Measurements from ENCODE around the gene USP36. TPM values are rescaled to one million over a fixed set of nuclear protein-coding genes. Genes with fewer than 3 reads are reported as not detected.
A peak's percentile ranks its signal among the peaks of the same experiment; 100 is the strongest.

USP36 gene
- total and polyA plus RNA-seq, 9 of the 15 experiments (the other 6 are each of a cell fraction or from before 2014, with no cell fraction given): 6.4 to 72.8 (median 22.5) TPM

DNA sequence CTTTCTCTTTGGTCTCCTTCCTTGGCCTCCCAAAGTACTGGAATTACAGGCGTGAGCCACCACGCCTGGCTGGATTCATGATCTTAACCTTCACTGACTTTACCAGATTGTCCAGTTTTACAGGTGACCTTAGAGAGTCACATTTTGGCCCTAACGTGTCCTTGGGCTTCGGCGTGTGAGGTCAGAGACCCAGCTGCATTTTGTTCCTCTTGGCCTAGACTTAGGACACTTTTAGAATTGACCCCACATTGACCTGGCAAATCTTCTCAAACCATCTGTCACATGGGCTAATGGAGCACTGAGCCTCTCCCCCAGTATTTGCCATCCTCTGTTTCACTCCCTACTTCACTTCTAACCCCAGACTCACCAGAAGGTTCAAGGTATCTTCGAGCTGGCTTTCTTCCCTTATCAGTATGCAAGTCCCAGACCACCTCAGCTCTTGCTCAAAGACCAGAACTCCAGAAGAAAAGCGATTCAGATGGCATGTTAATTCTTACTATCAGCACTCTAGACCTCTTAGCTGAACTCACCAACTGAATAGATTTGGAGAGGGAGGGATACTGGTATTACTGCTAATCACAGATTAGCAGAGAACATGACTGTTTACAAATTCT lies 56.8 kb downstream of the USP36 start (continued):
- TF ChIP-seq EHMT2 (IDR thresholded peaks at IDR 0.05) (0 out of 2 replicates have a peak, but pooled peaks have one; percentile 5), GATA2 (CRISPR knock-in tag; IDR thresholded peaks at IDR 0.05) (0 out of 2 replicates have a peak, but pooled peaks have one; percentile 24), GABPA (tag; conservative IDR thresholded peaks at IDR 0.05; ENCODE audit: low read depth) (no peak), GABPB1 (CRISPR knock-in tag; IDR thresholded peaks at IDR 0.05) (no peak), ZNF347 (CRISPR knock-in tag; IDR thresholded peaks at IDR 0.05; ENCODE audit: low read depth) (no peak), ZNF77 (CRISPR knock-in tag; IDR thresholded peaks at IDR 0.05) (no peak), ZNF445 (CRISPR knock-in tag; IDR thresholded peaks at IDR 0.05; ENCODE audit: low read depth) (no peak), SMAD3 (CRISPR knock-in tag; conservative IDR thresholded peaks at IDR 0.05) (no peak), MTA2 (IDR thresholded peaks at IDR 0.05; ENCODE audit: low read depth) (0 out of 2 replicates have a peak, but pooled peaks have one; percentile 56), FIP1L1 (IDR thresholded peaks at IDR 0.05; ENCODE audit: low read depth, low read length, poor library complexity, severe bottlenecking) (no peak), MTA1 (IDR thresholded peaks at IDR 0.05; ENCODE audit: borderline replicate concordance) (no peak), TBP (optimal IDR thresholded peaks at IDR 0.05; ENCODE audit: low read depth, low read length) (peak; percentile 48), KHSRP (IDR thresholded peaks at IDR 0.05) (no peak), ZNF146 (CRISPR knock-in tag; IDR thresholded peaks at IDR 0.05; ENCODE audit: unreplicated experiment) (no peak), MAZ (CRISPR knock-in tag; conservative IDR thresholded peaks at IDR 0.05 in 1 of 2, IDR thresholded peaks at IDR 0.05 in 1 of 2) (no peak), PHF8 (IDR thresholded peaks at IDR 0.05; ENCODE audit: borderline replicate concordance, low read length) (no peak), ZZZ3 (IDR thresholded peaks at IDR 0.05) (no peak), NFXL1 (CRISPR knock-in tag; IDR thresholded peaks at IDR 0.05) (no peak), SMARCA5 (IDR thresholded peaks at IDR 0.05) (no peak), RFX1 (IDR thresholded peaks at IDR 0.05) (no peak), NRF1 (conservative IDR thresholded peaks at IDR 0.05 in 1 of 2, IDR thresholded peaks at IDR 0.05 in 1 of 2) (no peak), ESRRB (CRISPR knock-in tag; IDR thresholded peaks at IDR 0.05; ENCODE audit: borderline replicate concordance) (no peak), HCFC1 (IDR thresholded peaks at IDR 0.05; ENCODE audit: low read depth, low read length) (no peak), ETV1 (tag; conservative IDR thresholded peaks at IDR 0.05; ENCODE audit: low read depth) (no peak)
- TF ChIP-seq, protein P1, sequence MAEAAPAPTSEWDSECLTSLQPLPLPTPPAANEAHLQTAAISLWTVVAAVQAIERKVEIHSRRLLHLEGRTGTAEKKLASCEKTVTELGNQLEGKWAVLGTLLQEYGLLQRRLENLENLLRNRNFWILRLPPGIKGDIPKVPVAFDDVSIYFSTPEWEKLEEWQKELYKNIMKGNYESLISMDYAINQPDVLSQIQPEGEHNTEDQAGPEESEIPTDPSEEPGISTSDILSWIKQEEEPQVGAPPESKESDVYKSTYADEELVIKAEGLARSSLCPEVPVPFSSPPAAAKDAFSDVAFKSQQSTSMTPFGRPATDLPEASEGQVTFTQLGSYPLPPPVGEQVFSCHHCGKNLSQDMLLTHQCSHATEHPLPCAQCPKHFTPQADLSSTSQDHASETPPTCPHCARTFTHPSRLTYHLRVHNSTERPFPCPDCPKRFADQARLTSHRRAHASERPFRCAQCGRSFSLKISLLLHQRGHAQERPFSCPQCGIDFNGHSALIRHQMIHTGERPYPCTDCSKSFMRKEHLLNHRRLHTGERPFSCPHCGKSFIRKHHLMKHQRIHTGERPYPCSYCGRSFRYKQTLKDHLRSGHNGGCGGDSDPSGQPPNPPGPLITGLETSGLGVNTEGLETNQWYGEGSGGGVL (CRISPR knock-in tag; IDR thresholded peaks at IDR 0.05): no peak
- TF ChIP-seq, protein P2, sequence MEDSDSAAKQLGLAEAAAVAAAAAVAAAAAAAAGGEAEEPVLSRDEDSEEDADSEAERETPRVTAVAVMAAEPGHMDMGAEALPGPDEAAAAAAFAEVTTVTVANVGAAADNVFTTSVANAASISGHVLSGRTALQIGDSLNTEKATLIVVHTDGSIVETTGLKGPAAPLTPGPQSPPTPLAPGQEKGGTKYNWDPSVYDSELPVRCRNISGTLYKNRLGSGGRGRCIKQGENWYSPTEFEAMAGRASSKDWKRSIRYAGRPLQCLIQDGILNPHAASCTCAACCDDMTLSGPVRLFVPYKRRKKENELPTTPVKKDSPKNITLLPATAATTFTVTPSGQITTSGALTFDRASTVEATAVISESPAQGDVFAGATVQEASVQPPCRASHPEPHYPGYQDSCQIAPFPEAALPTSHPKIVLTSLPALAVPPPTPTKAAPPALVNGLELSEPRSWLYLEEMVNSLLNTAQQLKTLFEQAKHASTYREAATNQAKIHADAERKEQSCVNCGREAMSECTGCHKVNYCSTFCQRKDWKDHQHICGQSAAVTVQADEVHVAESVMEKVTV (CRISPR knock-in tag; IDR thresholded peaks at IDR 0.05): no peak
- TF ChIP-seq, protein P3, sequence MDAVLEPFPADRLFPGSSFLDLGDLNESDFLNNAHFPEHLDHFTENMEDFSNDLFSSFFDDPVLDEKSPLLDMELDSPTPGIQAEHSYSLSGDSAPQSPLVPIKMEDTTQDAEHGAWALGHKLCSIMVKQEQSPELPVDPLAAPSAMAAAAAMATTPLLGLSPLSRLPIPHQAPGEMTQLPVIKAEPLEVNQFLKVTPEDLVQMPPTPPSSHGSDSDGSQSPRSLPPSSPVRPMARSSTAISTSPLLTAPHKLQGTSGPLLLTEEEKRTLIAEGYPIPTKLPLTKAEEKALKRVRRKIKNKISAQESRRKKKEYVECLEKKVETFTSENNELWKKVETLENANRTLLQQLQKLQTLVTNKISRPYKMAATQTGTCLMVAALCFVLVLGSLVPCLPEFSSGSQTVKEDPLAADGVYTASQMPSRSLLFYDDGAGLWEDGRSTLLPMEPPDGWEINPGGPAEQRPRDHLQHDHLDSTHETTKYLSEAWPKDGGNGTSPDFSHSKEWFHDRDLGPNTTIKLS (IDR thresholded peaks at IDR 0.05; ENCODE audit: borderline replicate concordance, low read depth): no peak; the same call in 1 of the 2 replicates

All from K562 (cell line).